HCT116 (cell line): ENCODE results near the gene RANGAP1. TPM values are rescaled to one million over a fixed set of nuclear protein-coding genes. Genes with fewer than 3 reads are reported as not detected.

Experiments used
- ATAC-seq: fragments of 200-7000 bp; cut with Tn5 transposase; 2 replicates; pipeline ENCODE4 v1.9.1; 2020; ENCODE audit warnings: mild to moderate bottlenecking, moderate library complexity
- BruUV-seq: library from RNA; stranded (reverse); fragments of 400-500 nt; replicated peaks from 2 replicates; lab custom pipeline; 2021; lab: Mats Ljungman, UMichigan
- CTCF ChIA-PET: fragments of 300-600 bp; sonication (Branson Sonifier 250); formaldehyde crosslinking; loops from one replicate; lab custom pipeline; 2021; ENCODE audit warnings: antibody characterized with exemption; lab: Charles Lee
- POLR2A ChIA-PET: fragments of 300-600, 350-600 bp; sonication (Branson Sonifier 250); formaldehyde crosslinking; loops from one replicate; lab custom pipeline; 2021; ENCODE audit warnings: antibody characterized with exemption; lab: Charles Lee
- RAD21 ChIA-PET, 2 experiments: fragments of 300-600 bp; sonication (Branson Sonifier 250); formaldehyde crosslinking; loops; one replicate each; lab custom pipeline; 2023; ENCODE audit warnings: low total read pairs in 2 of 2; ENCODE audit not compliant: uncharacterized antibody in 2 of 2, unreplicated experiment in 2 of 2, low non-redundant PET in 1 of 2; lab: Charles Lee
- DNase-seq: peaks from one replicate; pipeline ENCODE4 v3.0.0-alpha.2; 2010; ENCODE audit warnings: low read depth, low spot score
- H2AFZ ChIP-seq: fragments of 200-600 bp; shearing (Covaris generic), sonication (generic); 2 replicates; pipeline ENCODE4 v1.6.1; 2017; ENCODE audit warnings: low read depth, mixed run types, mixed read lengths, antibody characterized with exemption, low read length; ENCODE audit not compliant: poor library complexity, severe bottlenecking
- H3K27ac ChIP-seq: 2 replicates; pipeline ENCODE4 v1.5.1; 2012; ENCODE audit warnings: low read depth, low read length
- H3K27me3 ChIP-seq: fragments of 200-600 bp; sonication (generic); 2 replicates; pipeline ENCODE4 v1.6.1; 2016; ENCODE audit warnings: mixed run types, low read length, mixed read lengths; ENCODE audit not compliant: insufficient read depth
- H3K36me3 ChIP-seq, 2 experiments: fragments of 200-500 bp in 1 of 2; fragments of 200-600 bp in 1 of 2; sonication (Bioruptor generic) in 1 of 2; sonication (generic) in 1 of 2; 2 replicates each; pipeline versions ENCODE4 v1.5.1 to v1.6.1; 2014 to 2016; ENCODE audit warnings: low read length in 2 of 2, inconsistent platforms in 1 of 2, mixed read lengths in 1 of 2, mixed run types in 1 of 2; ENCODE audit not compliant: insufficient read depth in 2 of 2, control insufficient read depth in 1 of 2
- H3K4me1 ChIP-seq, 2 experiments: fragments of 200-600 bp in 1 of 2; sonication (generic) in 1 of 2; 2 replicates each; pipeline versions ENCODE4 v1.5.1 to v1.6.1; 2012 to 2017; ENCODE audit warnings: low read length in 2 of 2, inconsistent platforms in 1 of 2, mild to moderate bottlenecking in 1 of 2, mixed read lengths in 1 of 2, mixed run types in 1 of 2, moderate library complexity in 1 of 2; ENCODE audit not compliant: insufficient read depth in 2 of 2, control insufficient read depth in 1 of 2
- H3K4me2 ChIP-seq: fragments of 200-600 bp; sonication (generic); 2 replicates; pipeline ENCODE4 v1.6.1; 2017; ENCODE audit warnings: mixed run types, low read length, mixed read lengths
- H3K4me3 ChIP-seq, 2 experiments: fragments of 200-600 bp in 1 of 2; sonication (generic) in 1 of 2; replicated peaks in 1 of 2; 2 replicates each; pipeline ENCODE4 v1.5.1; 2011 to 2016; ENCODE audit warnings: low read length in 2 of 2, control low read depth in 1 of 2, low read depth in 1 of 2, mild to moderate bottlenecking in 1 of 2, mixed read lengths in 1 of 2, mixed run types in 1 of 2
- H3K79me2 ChIP-seq: fragments of 200-600 bp; sonication (generic); 2 replicates; pipeline ENCODE4 v1.6.1; 2017; ENCODE audit warnings: mild to moderate bottlenecking, mixed run types, low read length, moderate library complexity, mixed read lengths; ENCODE audit not compliant: insufficient read depth
- H3K9ac ChIP-seq: fragments of 200-600 bp; sonication (generic); 2 replicates; pipeline ENCODE4 v1.6.1; 2016; ENCODE audit warnings: low read length, mixed read lengths
- H3K9me2 ChIP-seq: fragments of 200-600 bp; sonication (generic), shearing (Covaris generic); 2 replicates; pipeline ENCODE4 v1.6.1; 2017; ENCODE audit warnings: mixed run types, mild to moderate bottlenecking, moderate library complexity; ENCODE audit not compliant: insufficient read depth
- H3K9me3 ChIP-seq, 2 experiments: fragments of 200-500 bp in 1 of 2; fragments of 200-600 bp in 1 of 2; sonication (Bioruptor generic) in 1 of 2; sonication (generic) in 1 of 2; 2 replicates each; pipeline ENCODE4 v1.6.1; 2014 to 2017; ENCODE audit warnings: low read length in 2 of 2, mixed read lengths in 2 of 2, inconsistent platforms in 1 of 2, low read depth in 1 of 2, mild to moderate bottlenecking in 1 of 2, mixed run types in 1 of 2, moderate library complexity in 1 of 2; ENCODE audit not compliant: control insufficient read depth in 1 of 2, insufficient read depth in 1 of 2
- H4K20me1 ChIP-seq: fragments of 200-600 bp; sonication (generic), shearing (Covaris generic); 2 replicates; pipeline ENCODE4 v1.6.1; 2017; ENCODE audit warnings: mixed run types, mild to moderate bottlenecking, moderate library complexity; ENCODE audit not compliant: insufficient read depth
- ATF3 ChIP-seq: IDR thresholded peaks from 2 replicates; pipeline ENCODE4 v1.6.1; 2012
- CBX3 ChIP-seq: IDR thresholded peaks from 2 replicates; pipeline ENCODE4 v1.6.1; 2012; ENCODE audit warnings: low read depth
- CEBPB ChIP-seq: IDR thresholded peaks from 2 replicates; pipeline ENCODE4 v1.6.1; 2012; ENCODE audit warnings: low read depth
- CTCF ChIP-seq, 3 experiments: fragments of 200-600 bp in 1 of 3; sonication (generic) in 1 of 3; IDR thresholded peaks in 2 of 3; conservative IDR thresholded peaks in 1 of 3; 2 replicates each; pipeline ENCODE4 v1.5.1; 2012 to 2017; ENCODE audit warnings: low read depth in 2 of 3, low read length in 2 of 3, antibody characterized with exemption in 1 of 3, borderline replicate concordance in 1 of 3, control low read depth in 1 of 3, mild to moderate bottlenecking in 1 of 3, mixed read lengths in 1 of 3, mixed run types in 1 of 3, moderate library complexity in 1 of 3; ENCODE audit not compliant: insufficient read depth in 1 of 3
- EGR1 ChIP-seq: IDR thresholded peaks from 2 replicates; pipeline ENCODE4 v1.6.1; 2012; ENCODE audit warnings: low read depth
- EZH2phosphoT487 ChIP-seq: fragments of 200-600 bp; IDR thresholded peaks from 2 replicates; pipeline ENCODE4 v1.6.1; 2018; ENCODE audit warnings: antibody characterized with exemption, borderline replicate concordance
- FOSL1 ChIP-seq: IDR thresholded peaks from 2 replicates; pipeline ENCODE4 v1.6.1; 2012; ENCODE audit warnings: low read depth
- MAX ChIP-seq: IDR thresholded peaks from 2 replicates; pipeline ENCODE4 v1.6.1; 2012
- POLR2A ChIP-seq: IDR thresholded peaks from 2 replicates; pipeline ENCODE4 v1.7.0; 2011; ENCODE audit warnings: borderline replicate concordance; ENCODE audit not compliant: insufficient read depth, insufficient read length; ENCODE audit errors: extremely low read depth
- RAD21 ChIP-seq: IDR thresholded peaks from 2 replicates; pipeline ENCODE4 v1.6.1; 2012; ENCODE audit warnings: low read depth, mild to moderate bottlenecking
- SP1 ChIP-seq: IDR thresholded peaks from 2 replicates; pipeline ENCODE4 v1.6.1; 2012; ENCODE audit warnings: low read depth
- YY1 ChIP-seq: IDR thresholded peaks from 2 replicates; pipeline ENCODE4 v1.6.1; 2011; ENCODE audit warnings: low read length, low read depth, moderate library complexity, mild to moderate bottlenecking; ENCODE audit not compliant: insufficient replicate concordance; ENCODE audit errors: extremely low read depth
- ZBTB33 ChIP-seq: IDR thresholded peaks from 2 replicates; pipeline ENCODE4 v1.6.1; 2011; ENCODE audit warnings: mild to moderate bottlenecking, low read length, moderate library complexity; ENCODE audit not compliant: insufficient replicate concordance; ENCODE audit errors: extremely low read depth
- ZNF274 ChIP-seq: fragments of 200-500 bp; sonication (Bioruptor generic); IDR thresholded peaks from 2 replicates; pipeline ENCODE4 v1.6.1; 2014; ENCODE audit warnings: mild to moderate bottlenecking, low read depth, low read length, inconsistent platforms
- intact Hi-C: fragments of 100-400 bp; cut with micrococcal nuclease; formaldehyde crosslinking; loops from 2 replicates; pipeline ENCODE4 v1.10.0; 2022
- total RNA-seq: library from RNA; stranded (reverse); gene quantifications from one replicate; pipeline ENCODE4 v1.2.1, GENCODE V29; 2021; ENCODE audit not compliant: unreplicated experiment

The RANGAP1 gene
- total RNA-seq, 1 experiment from 2014 or later, result 121 TPM

GRCh38 chr22:41247703-41248102 is 38.3 kb downstream of the RANGAP1 start:
- ChIA-PET POLR2A (interaction anchor here (0.6 kb wide), 1 partner anchor 10 kb away, joined by 3 read pairs; no protein-coding TSS in a partner anchor), RAD21 (no interaction called here), CTCF (no interaction called here)
- H3K36me3 ChIP-seq, result peaks cover 28 to 65% of the 10 kb centered on the region in 2 experiments
- no peak for ATAC-seq
- intact Hi-C loops, result no loop called here
- H3K79me2 ChIP-seq, result 0 out of 2 replicates have a peak, but pooled peaks cover under 1% of the 10 kb centered on the region
- no peaks in the 10 kb centered on the region for H3K9me2 ChIP-seq
- no peak overlapping the region for H2AFZ ChIP-seq
- H3K9ac ChIP-seq, result no peak overlapping the region
- no peak overlapping the region for H3K4me2 ChIP-seq
- no peak for DNase-seq
- no peak overlapping the region for H3K27ac ChIP-seq
- H3K4me3 ChIP-seq, result no peak overlapping the region
- no peaks in the 10 kb centered on the region for H3K27me3 ChIP-seq
- BruUV-seq, result no TSS peak
- H4K20me1 ChIP-seq, result no peaks in the 10 kb centered on the region
- TF ChIP-seq ZBTB33 (no peak), ATF3 (no peak), ZNF274 (no peak), EZH2phosphoT487 (no peak), SP1 (no peak), CBX3 (no peak), RAD21 (no peak), MAX (no peak), FOSL1 (no peak), CTCF (IDR thresholded peaks at IDR 0.05 in 2 of 3, conservative IDR thresholded peaks at IDR 0.05 in 1 of 3; ENCODE audit: borderline replicate concordance in 1 of 3, insufficient read depth in 1 of 3, low read depth in 2 of 3, low read length in 2 of 3) (no peak), POLR2A (no peak), YY1 (no peak), EGR1 (no peak), CEBPB (no peak)
- peaks cover under 1 to 4% of the 10 kb centered on the region in 2 experiments; a peak in 3 of 4 replicates for H3K4me1 ChIP-seq
- H3K9me3 ChIP-seq, result no peaks in the 10 kb centered on the region
